Endothelial cell of umbilical vein (primary cell): ENCODE data around the gene SLCO3A1. TPM values are rescaled to one million over a fixed set of nuclear protein-coding genes. Genes with fewer than 3 reads are reported as not detected.

ENCODE experiments used
- BruUV-seq: library from RNA; stranded (reverse); fragments of 400-500 nt; replicated peaks from 2 replicates; lab custom pipeline; 2021; lab: Mats Ljungman, UMichigan
- CTCF ChIA-PET: fragments of 300-600, 350-600 bp; sonication (Branson Sonifier 250); formaldehyde crosslinking; loops from one replicate; lab custom pipeline; 2021; ENCODE audit warnings: antibody characterized with exemption, inconsistent platforms; lab: Charles Lee
- POLR2A ChIA-PET: fragments of 300-600, 350-600 bp; sonication (Branson Sonifier 250); formaldehyde crosslinking; loops from one replicate; lab custom pipeline; 2021; ENCODE audit warnings: antibody characterized with exemption, inconsistent platforms; lab: Charles Lee
- DNase-seq: peaks from one replicate; pipeline ENCODE4 v3.0.0-alpha.2; 2011; ENCODE audit warnings: low read depth, low spot score
- FAIRE-seq: peaks from 2 replicates; lab custom pipeline; 2011; peaks lifted over from hg19 to GRCh38; lab: Jason Lieb, UNC
- H2AFZ ChIP-seq: 2 replicates; pipeline ENCODE4 v1.6.0; 2012; ENCODE audit warnings: low read depth, low read length, control low read depth, inconsistent platforms
- H3K27ac ChIP-seq: 2 replicates; pipeline ENCODE4 v1.5.1; 2011; ENCODE audit warnings: low read depth, mild to moderate bottlenecking, control low read depth, low read length, moderate library complexity; ENCODE audit not compliant: insufficient read depth
- H3K27me3 ChIP-seq, 2 experiments: 2 replicates each; pipeline versions ENCODE4 v1.6.0 to v1.6.1; 2011; ENCODE audit warnings: low read length in 2 of 2, mixed read lengths in 1 of 2; ENCODE audit not compliant: control insufficient read depth in 2 of 2, insufficient read depth in 2 of 2
- H3K36me3 ChIP-seq, 2 experiments: 2 replicates in 1 of 2; 3 replicates in 1 of 2; pipeline ENCODE4 v1.5.1; 2011; ENCODE audit warnings: low read length in 2 of 2, mild to moderate bottlenecking in 1 of 2, moderate library complexity in 1 of 2; ENCODE audit not compliant: control insufficient read depth in 2 of 2, insufficient read depth in 2 of 2; ENCODE audit errors: extremely low read depth in 1 of 2
- H3K4me1 ChIP-seq: 3 replicates; pipeline ENCODE4 v1.5.1; 2011; ENCODE audit warnings: mild to moderate bottlenecking, low read length; ENCODE audit not compliant: control insufficient read depth, insufficient read depth; ENCODE audit errors: extremely low read depth
- H3K4me2 ChIP-seq: 2 replicates; pipeline ENCODE4 v1.6.1; 2011; ENCODE audit warnings: low read length, control low read depth, mixed read lengths; ENCODE audit not compliant: insufficient read depth
- H3K4me3 ChIP-seq, 3 experiments: fragments of 200-600 bp in 1 of 3; sonication (generic), shearing (Covaris generic) in 1 of 3; replicated peaks in 1 of 3; 2 replicates each; pipeline ENCODE4 v1.5.1; 2011 to 2016; ENCODE audit warnings: control low read depth in 3 of 3, low read length in 3 of 3, mild to moderate bottlenecking in 2 of 3, inconsistent platforms in 1 of 3, low read depth in 1 of 3, moderate library complexity in 1 of 3; ENCODE audit not compliant: insufficient read depth in 1 of 3
- H3K79me2 ChIP-seq: 2 replicates; pipeline ENCODE4 v1.6.0; 2012; ENCODE audit warnings: low read length, inconsistent platforms; ENCODE audit not compliant: control insufficient read depth, insufficient read depth
- H3K9ac ChIP-seq: replicated peaks from 2 replicates; pipeline ENCODE3; 2011; ENCODE audit warnings: low read length, control low read depth; ENCODE audit not compliant: insufficient read depth; ENCODE audit errors: extremely low read depth
- H3K9me1 ChIP-seq: replicated peaks from 3 replicates; pipeline ENCODE4 v1.6.0; 2011; ENCODE audit warnings: mild to moderate bottlenecking, low read length; ENCODE audit not compliant: control insufficient read depth, insufficient read depth; ENCODE audit errors: extremely low read depth
- H3K9me3 ChIP-seq: replicated peaks from 2 replicates; pipeline ENCODE4 v1.5.1; 2012; ENCODE audit warnings: low read length, inconsistent platforms; ENCODE audit not compliant: control insufficient read depth, insufficient read depth
- H4K20me1 ChIP-seq: replicated peaks from 2 replicates; pipeline ENCODE3; 2011; ENCODE audit warnings: mild to moderate bottlenecking, low read length; ENCODE audit not compliant: control insufficient read depth, insufficient read depth; ENCODE audit errors: extremely low read depth
- CTCF ChIP-seq, 2 donors: IDR thresholded peaks; 1 replicate in 1 of 2; 2 replicates in 1 of 2; pipeline ENCODE4 v1.5.1; 2011; ENCODE audit warnings: low read length in 2 of 2, mild to moderate bottlenecking in 2 of 2, moderate library complexity in 2 of 2, control low read depth in 1 of 2, inconsistent platforms in 1 of 2, low read depth in 1 of 2; ENCODE audit not compliant: insufficient read depth in 1 of 2; ENCODE audit errors: extremely low read depth in 1 of 2
- EZH2 ChIP-seq: IDR thresholded peaks from 2 replicates; pipeline ENCODE4 v1.6.1; 2012; ENCODE audit warnings: borderline replicate concordance, low read depth, mild to moderate bottlenecking, moderate library complexity, low read length, inconsistent platforms; ENCODE audit not compliant: severe bottlenecking
- FOS ChIP-seq: IDR thresholded peaks from 2 replicates; pipeline ENCODE4 v1.6.1; 2011; ENCODE audit warnings: mild to moderate bottlenecking, low read length, moderate library complexity, borderline replicate concordance; ENCODE audit not compliant: insufficient read depth
- GATA2 ChIP-seq: IDR thresholded peaks from 2 replicates; pipeline ENCODE4 v1.7.0; 2011; ENCODE audit warnings: low read depth, mild to moderate bottlenecking, moderate library complexity, mixed read lengths, low read length; ENCODE audit not compliant: insufficient read length, insufficient read depth
- JUN ChIP-seq: IDR thresholded peaks from 2 replicates; pipeline ENCODE4 v1.6.1; 2011; ENCODE audit warnings: borderline replicate concordance, low read depth; ENCODE audit not compliant: insufficient read length, insufficient read depth
- MAX ChIP-seq: IDR thresholded peaks from 2 replicates; pipeline ENCODE4 v1.6.1; 2011; ENCODE audit not compliant: insufficient read depth, insufficient read length
- MYC ChIP-seq: IDR thresholded peaks from one replicate; pipeline ENCODE4 v1.6.1; 2011; ENCODE audit warnings: mild to moderate bottlenecking, low read depth, low read length
- POLR2A ChIP-seq: IDR thresholded peaks from 2 replicates; pipeline ENCODE4 v1.6.1; 2012; ENCODE audit warnings: low read depth, mild to moderate bottlenecking, control low read depth, low read length
- POLR2AphosphoS5 ChIP-seq: IDR thresholded peaks from 2 replicates; pipeline ENCODE4 v1.6.1; 2012; ENCODE audit warnings: low read depth, mild to moderate bottlenecking, control low read depth, low read length, moderate library complexity; ENCODE audit not compliant: insufficient read depth
- dilution Hi-C: fragments of 300-500 bp; cut with MboI; formaldehyde crosslinking; loops from one replicate; pipeline ENCODE4 v1.15.0; 2019; ENCODE audit warnings: low sequenced_read_pairs; ENCODE audit not compliant: extremely low pct_ligation_motif_present
- intact Hi-C: fragments of 100-400 bp; cut with micrococcal nuclease; formaldehyde crosslinking; loops from one replicate; pipeline ENCODE4 v1.10.0; 2022
- polyA plus RNA-seq, 4 experiments: library from polyadenylated mRNA; depleted of rRNA in 3 of 4; stranded (reverse) in 3 of 4; unstranded in 1 of 4; fragments of >200 nt; gene quantifications; 2 replicates each; pipeline versions ENCODE4 v1.2.1 to v1.2.3, GENCODE V29; 2011 to 2012; ENCODE audit warnings: missing spikeins in 1 of 4
- total RNA-seq: library from RNA; stranded (reverse); gene quantifications from 2 replicates; pipeline ENCODE4 v1.2.3, GENCODE V29; 2021

SLCO3A1 gene
- total and polyA plus RNA-seq, 2 donors (not counting 3 experiments of a cell fraction or from before 2014, with no cell fraction given): 0.88 to 0.92 TPM

GRCh38 chr15:92023965-92024364, 170.5 kb downstream of the SLCO3A1 start:
- TF ChIP-seq GATA2 (no peak), CTCF (IDR thresholded peaks at IDR 0.05; ENCODE audit: extremely low read depth in 1 of 2, insufficient read depth in 1 of 2, low read depth in 1 of 2, low read length in 2 of 2) (no peak), JUN (no peak), FOS (no peak), POLR2AphosphoS5 (no peak), EZH2 (no peak), POLR2A (no peak), MYC (no peak), MAX (no peak)
- no peak for FAIRE-seq
- DNase-seq: no peak
- Histone ChIP-seq H3K9me1 (no peaks in the 10 kb centered on the region), H3K27ac (no peak overlapping the region), H3K4me2 (no peak overlapping the region), H3K27me3 (no peaks in the 10 kb centered on the region), H3K4me1 (no peaks in the 10 kb centered on the region), H3K9me3 (no peaks in the 10 kb centered on the region), H4K20me1 (no peaks in the 10 kb centered on the region), H3K36me3 (no peaks in the 10 kb centered on the region), H3K9ac (no peak overlapping the region), H3K79me2 (no peaks in the 10 kb centered on the region), H2AFZ (no peak overlapping the region), H3K4me3 (no peak overlapping the region)
- CTCF ChIA-PET: no interaction called here
- POLR2A ChIA-PET: no interaction called here
- dilution Hi-C loops (no loop called here), intact Hi-C loops (no loop called here)
- no TSS peak for BruUV-seq
